NCI-H2227 (cell line): ENCODE measurements around the gene CLCC1.
"Not testable (repeated sequence)": the region's sequence is repeated elsewhere in the genome, so short reads cannot be mapped to it uniquely, and the experiment has no call there.

Experiments used
- DNase-seq: peaks from one replicate; lab custom pipeline; 2025; ENCODE audit not compliant: unreplicated experiment; lab: John Stamatoyannopoulos, UW

The CLCC1 gene

GRCh38 chr1:108963052-108963686 lies at the start of gene CLCC1:
CLCC1 (minus strand) TSS chr1:108963484; CDS start chr1:108950437, 13,047 bp downstream.
- peak; percentile 94 for DNase-seq

- DNase-seq, result no peak
Measured at GRCh38 chr1:109011335-109011734, 48.1 kb upstream of the CLCC1 start.

DNA sequence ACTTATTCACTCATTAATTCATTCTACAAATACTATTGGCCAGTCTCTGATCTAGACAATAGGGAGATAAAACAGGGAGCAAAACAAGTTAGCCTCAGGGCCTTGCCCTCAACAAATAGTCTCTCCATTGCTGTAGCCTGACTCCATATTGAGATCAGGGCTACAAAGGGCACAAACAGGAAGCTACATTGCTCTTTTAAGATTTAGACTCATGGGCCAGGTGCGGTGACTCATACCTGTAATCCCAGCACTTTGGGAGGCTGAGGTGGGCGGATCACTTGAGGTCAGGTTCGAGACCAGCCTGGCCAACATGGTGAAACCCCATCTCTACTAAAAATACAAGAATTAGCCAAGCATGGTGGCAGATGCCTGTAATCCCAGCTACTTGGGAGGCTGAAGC lies 33.3 kb upstream of the CLCC1 start:
- not testable (repeated sequence) for DNase-seq

DNA sequence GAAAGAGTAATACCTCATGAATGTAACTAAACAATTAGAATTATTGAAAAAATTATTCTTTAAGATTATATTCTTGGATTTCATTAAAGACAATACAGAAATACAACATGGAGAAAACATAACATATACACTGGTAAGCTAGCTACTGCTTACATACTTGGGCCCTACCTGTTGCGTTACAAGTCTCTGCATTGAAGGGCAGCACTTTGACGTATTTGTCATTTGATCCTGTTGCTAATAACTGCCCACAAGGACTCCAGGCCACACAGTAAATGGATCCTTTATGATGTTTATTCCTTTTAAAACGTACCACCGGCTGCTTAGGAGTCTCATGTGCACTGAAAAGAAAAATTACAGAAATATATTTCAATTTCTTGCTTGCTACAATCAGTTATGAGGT lies 19.8 kb upstream of the CLCC1 start:
- no peak for DNase-seq

GRCh38 chr1:108976658-108977057 lies 13.4 kb upstream of the CLCC1 start:
- DNase-seq, result no peak

GRCh38 chr1:108972951-108973350 lies 9.7 kb upstream of the CLCC1 start:
- DNase-seq, result no peak

DNA sequence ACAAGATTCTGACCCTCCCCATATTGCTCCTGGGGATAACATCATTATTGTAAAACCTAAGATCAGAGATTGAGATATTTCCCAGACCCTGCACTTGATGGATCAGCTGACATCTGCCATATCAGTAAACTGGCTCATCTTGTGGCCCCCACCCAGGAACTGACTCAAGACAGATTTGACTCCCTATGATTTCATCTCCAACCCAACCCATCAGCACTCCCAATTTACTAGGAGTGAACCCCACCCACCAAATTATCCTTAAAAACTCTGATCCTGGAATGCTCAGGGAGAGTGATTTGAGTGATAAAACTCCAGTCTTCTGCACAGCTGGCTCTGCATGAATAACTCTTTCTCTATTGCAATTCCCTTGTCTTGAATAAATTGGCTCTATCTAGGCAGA lies 6.1 kb upstream of the CLCC1 start:
- DNase-seq, result no peak

- DNase-seq, result peak; percentile 59
Measured at GRCh38 chr1:108962681-108963051, 618 bp downstream of the CLCC1 start.

- no peak for DNase-seq
Measured at GRCh38 chr1:108961752-108962486, 1.4 kb downstream of the CLCC1 start.

DNA sequence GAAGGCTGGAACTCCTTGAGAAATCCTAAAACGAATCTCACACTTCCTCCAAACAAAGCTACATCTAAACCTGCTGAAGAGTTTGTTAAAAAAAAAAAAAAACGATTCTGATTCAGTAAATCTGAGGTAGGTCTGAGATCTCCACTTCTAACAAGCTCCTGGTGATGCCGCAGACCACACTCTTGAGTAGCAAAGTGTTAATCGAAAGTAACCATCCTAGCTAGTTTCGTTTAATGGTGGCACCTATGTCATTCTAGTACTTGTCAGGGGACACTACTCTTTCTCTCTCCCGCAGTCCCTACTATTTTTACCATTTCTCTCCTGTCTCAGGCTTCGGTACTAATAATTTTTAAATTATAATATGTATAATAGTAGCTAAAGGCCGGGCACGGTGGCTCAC lies 2.1 kb downstream of the CLCC1 start:
- no peak for DNase-seq

DNA sequence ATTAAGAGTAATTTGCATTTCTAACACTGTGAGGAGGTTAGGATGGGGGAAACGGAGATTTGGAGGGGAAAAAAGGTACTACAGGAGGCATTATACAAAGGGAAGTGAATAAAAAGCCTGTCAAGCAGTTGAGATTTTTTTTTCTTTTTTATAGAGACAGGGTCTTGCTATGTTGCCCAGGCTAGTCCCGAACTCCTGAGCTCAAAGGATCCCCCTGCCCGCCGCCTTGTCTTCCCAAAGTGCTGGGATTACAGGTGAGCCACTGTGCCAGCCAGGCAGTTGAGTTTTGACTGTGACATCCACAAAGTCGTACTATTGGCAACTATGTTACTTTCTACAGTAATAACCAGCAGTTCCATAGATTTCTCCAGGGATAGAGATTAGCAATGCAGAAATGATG lies 2.6 kb downstream of the CLCC1 start:
- no peak for DNase-seq

- DNase-seq, result no peak
Measured at GRCh38 chr1:108957888-108958287, 5.4 kb downstream of the CLCC1 start.

DNA sequence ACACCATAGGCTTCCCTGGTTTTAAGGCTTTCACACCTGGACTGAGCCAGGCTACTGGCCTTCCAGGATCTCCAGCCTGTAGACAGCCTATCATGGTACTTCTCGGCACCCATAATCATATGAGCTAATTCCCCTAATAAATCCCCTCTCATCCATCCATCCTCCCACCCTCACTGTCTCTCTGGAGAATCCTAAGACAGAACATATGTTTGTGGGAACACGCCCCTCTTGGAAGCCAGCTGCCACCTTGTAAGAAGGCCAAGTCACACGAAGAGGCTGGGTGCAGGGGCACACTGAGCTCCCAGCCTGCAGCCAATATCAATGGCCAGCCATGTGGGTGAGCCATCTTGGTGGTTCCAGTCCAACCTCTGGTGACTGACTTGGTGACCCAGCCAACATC lies 7.4 kb downstream of the CLCC1 start:
- DNase-seq, result no peak

DNA sequence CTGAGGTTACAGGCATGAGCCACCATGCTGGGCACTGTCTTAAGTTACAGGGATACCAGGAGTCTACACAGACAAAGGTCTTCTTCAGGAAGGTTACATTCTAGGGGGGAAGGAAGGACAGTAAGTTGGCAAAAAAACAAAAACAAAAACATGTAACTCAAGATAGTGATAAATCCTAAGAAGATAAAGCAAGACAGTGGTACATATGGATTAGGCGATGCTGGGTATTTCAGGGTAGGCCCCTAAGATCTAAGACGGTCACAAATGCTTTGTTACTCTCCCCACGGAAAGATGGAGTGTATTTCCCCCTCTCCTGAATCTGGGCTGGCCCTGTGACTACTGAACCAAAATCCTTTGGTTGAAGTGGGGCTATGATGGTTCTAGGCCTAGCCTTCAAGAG lies 8.2 kb downstream of the CLCC1 start:
- no peak for DNase-seq

DNA sequence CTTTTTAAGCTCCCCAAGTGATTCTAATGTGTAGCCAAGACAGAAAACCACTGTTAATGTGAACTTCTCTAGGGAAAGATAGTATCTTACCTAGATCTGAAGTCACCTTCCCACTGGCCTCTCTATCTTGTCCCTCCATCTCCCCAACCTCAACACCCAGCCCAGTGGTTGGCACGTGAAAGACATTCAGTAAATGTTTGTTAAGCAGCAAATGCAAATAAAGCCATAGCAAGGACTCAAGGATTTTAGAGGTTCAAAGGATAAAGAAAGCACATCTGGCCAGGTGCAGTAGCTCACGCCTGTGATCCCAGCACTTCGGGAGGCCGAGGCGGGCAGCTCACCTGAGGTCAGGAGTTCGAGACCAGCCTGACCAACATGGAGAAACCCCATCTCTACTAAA lies 9.8 kb downstream of the CLCC1 start:
- DNase-seq, result no peak

DNA sequence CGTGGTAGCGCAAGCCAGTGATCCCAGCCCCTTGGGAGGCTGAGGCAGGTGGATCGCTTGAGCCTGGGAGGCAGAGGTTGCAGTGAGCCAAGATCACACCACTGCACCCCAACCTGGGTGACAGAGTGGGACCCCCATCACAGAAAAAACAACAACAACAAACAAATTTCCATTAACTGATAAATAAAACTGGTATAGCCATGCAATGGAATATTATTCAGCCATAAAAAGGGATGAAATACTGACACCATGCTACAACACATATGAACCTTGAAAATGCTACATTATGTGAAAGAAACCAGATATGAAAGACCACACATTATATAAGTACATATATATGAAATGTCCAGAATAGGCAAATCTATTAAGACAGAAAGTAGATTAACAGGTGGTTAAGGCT lies 12.0 kb downstream of the CLCC1 start:
- no peak for DNase-seq

GRCh38 chr1:108949044-108949443 lies 14.2 kb downstream of the CLCC1 start:
- no peak for DNase-seq

- DNase-seq, result no peak
Measured at GRCh38 chr1:108947871-108948525, 15.3 kb downstream of the CLCC1 start.

DNA sequence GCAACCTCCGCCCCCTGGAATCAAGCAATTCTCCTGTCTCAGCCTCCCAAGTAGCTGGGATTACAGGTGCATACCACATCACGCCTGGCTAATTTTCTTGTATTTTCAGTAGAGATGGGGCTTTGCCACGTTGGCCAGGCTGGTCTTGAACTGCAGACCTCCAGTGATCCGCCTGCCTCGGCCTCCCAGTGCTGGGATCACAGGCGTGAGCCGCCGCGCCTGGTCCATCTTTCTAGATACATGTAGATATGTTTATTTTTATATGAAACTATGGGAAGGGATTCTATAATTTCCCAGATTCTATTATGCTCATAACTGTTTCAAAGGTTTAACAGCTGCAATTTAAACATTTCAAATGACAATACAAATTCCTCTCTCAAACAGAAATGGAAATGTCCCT lies 27.1 kb downstream of the CLCC1 start:
- no peak for DNase-seq

DNA sequence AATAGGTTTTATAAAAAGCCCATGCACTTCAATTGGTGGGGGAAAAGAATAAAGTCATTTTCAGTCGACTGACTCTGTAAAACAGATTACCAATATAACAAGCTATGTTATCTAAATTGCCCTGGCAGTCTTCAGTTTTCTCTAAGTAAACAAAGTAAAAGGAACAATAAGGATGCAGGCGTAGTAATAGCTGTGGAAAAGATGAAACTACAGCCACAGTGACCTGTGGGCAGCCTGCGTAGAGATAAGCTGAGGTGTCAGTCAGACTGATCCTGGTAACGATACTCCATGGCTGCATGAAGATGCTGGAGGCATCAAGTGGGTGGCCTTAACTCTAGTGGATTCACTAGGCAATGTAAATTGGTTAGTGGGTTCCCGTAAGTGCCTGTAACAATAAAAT lies 29.3 kb downstream of the CLCC1 start:
- DNase-seq, result no peak

DNA sequence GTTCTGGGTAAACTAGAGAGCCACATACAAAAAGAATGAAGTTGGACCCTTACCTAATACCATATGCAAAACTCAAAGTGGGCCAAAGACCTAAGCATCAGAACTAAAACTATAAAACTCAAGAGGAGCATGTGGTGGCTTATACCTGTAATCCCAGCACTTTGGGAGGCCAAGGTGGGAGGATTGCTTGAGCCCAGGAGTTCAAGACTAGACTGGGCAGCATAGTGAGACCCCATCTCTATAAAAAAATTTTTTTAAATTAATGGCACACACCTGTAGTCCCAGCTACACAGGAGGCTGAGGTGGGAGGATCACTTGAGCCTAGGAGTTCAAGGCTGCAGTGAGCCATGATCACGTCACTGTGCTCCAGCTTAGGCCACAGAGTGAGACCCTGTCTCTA lies 35.7 kb downstream of the CLCC1 start:
- not testable (repeated sequence) for DNase-seq

GRCh38 chr1:108925920-108926319 lies 37.4 kb downstream of the CLCC1 start:
- no peak for DNase-seq
